ENCODE measurements around the gene MORF4L1. TPM values are rescaled to one million over a fixed set of nuclear protein-coding genes. Genes with fewer than 3 reads are reported as not detected.
"Not testable (repeated sequence)": the region's sequence is repeated elsewhere in the genome, so short reads cannot be mapped to it uniquely, and the experiment has no call there.

Gene MORF4L1
- total RNA-seq (2014; rRNA removed; shearing (Covaris generic); ENCODE audit: low replicate concordance): 448 and 463 TPM in 2 replicates

DNA sequence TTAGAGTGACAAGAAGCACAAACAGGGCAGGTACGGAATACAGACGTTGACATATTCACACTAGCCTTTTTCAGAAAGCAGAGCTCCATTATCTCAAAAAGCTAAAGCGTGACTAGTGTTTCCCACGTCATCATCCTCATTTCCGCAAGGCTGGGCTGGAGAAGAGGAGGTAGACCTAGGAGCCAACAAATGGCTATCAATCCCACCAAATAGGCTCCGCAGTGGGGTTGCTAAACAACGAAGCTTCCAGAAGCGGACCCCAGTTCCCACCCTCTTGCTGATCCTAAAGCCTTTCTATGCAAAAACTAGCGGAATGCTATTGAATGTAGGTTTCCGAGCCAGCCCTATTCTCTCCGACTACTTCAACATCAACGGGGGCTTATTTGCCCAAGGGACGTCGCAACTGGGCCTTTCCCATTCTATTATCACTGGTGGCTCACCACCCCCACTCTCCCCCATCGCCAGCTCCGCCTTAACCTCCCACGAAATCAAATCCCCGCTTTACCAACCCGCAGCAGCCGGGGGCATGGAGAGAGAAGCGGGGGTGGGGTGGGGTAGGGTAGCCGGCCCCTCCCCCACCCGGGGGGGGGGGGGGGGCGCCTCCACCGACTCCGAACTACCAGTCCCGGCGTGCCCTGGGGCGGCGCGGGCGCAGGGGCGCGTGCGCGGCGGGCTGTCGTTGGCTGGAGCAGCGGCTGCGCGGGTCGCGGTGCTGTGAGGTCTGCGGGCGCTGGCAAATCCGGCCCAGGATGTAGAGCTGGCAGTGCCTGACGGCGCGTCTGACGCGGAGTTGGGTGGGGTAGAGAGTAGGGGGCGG lies at the start of gene MORF4L1:
Gene MORF4L1, plus strand, starts transcription at position 736 of the 817 bp plus-strand sequence. CDS start 128 bp downstream, outside the sequence.
- H3K36me3 ChIP-seq: peaks cover 9% of the 10 kb centered on the region
- no peaks in the 10 kb centered on the region for H3K27me3 ChIP-seq
- peak; percentile 99 for DNase-seq
- no peaks in the 10 kb centered on the region for H3K9me3 ChIP-seq
- peak within 1 kb of the TSS; percentile 100 for H3K4me3 ChIP-seq

DNA sequence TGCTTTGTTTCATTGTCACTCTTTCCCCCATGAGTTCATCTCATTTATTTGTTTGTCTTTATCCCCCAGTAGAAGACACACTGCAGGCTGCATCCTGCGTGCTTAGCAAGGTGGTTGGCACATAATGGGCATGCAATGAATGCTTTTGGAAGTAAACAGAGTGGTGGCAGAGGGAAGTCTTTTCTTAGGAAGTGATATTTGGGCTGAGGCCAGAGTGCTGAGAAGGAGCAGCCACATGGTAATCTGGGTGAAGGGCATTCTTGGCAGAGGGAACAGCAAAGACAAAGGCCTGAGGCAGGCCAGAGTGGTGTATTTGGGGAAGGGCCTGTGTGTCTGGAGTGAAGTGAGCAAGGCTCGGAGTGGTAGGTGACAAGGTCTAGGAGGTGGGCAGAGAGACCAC lies 43.8 kb upstream of the MORF4L1 start:
- Histone ChIP-seq H3K27me3 (no peaks in the 10 kb centered on the region), H3K9me3 (no peaks in the 10 kb centered on the region), H3K4me3 (no peak overlapping the region), H3K36me3 (no peaks in the 10 kb centered on the region)
- DNase-seq: peak; percentile 16

DNA sequence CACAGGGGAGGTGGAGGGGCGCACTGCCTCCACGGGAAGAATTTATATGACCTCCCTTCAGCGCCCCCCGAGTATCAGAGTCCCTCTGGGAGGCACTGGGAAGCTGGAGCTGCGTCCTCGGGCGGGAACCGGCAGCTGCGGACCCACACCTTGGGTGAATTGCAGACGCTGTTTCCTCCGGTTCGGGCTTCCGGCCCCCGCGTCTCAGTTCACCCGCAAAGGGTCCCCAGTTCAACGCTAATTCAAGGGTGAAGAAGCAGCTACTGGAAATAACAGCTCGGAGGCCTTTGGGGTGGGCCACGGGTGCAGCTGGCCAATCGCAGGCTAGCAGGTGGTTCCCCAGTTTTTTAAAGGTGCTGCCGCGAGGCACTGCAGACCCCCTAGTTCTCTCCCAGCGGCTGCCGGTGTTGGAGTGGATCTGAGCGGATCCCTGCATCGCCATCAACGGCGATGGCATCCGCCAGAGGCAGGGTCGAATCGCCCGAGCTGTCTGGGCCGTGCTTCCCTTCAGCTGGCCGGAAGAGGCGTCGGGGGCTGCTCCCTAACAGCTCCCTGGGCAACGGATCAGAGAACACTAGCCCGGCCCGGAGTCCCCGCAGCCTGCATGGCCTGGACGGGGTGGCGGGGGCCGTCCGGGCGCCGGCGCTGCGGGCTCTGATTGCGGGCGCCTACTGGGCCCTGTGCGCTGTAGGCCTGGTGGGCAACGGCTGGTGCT lies 42.0 kb upstream of the MORF4L1 start:
- H3K36me3 ChIP-seq: no peaks in the 10 kb centered on the region
- no peaks in the 10 kb centered on the region for H3K27me3 ChIP-seq
- no peak for DNase-seq
- no peak overlapping the region for H3K4me3 ChIP-seq
- no peaks in the 10 kb centered on the region for H3K9me3 ChIP-seq

- Histone ChIP-seq H3K36me3 (no peaks in the 10 kb centered on the region), H3K9me3 (no peaks in the 10 kb centered on the region), H3K27me3 (no peaks in the 10 kb centered on the region), H3K4me3 (no peak overlapping the region)
- no peak for DNase-seq
These were observed 41.2 kb upstream of the MORF4L1 start for GRCh38 chr15:78831229-78832207.

DNA sequence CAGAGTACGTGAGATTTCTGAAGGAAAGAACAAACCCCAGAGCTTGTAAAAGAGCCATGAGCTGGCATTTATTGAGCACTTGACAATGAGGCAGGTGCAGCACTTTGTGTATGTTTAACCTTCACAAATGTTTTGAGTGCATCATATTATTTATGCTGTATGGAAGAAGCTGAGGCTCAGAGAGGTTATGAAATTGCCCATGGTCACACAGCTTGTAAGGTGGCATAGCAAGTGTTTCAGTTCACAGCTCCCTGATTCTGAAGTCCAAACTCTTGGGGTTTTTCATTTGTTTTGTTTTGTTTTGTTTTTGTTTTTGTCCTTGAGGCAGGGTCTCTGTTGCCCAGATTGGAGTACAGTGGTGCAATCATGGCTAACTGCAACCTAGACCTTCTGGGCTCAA lies 36.4 kb upstream of the MORF4L1 start:
- no peaks in the 10 kb centered on the region for H3K9me3 ChIP-seq
- no peaks in the 10 kb centered on the region for H3K27me3 ChIP-seq
- no peak for DNase-seq
- H3K36me3 ChIP-seq: no peaks in the 10 kb centered on the region
- H3K4me3 ChIP-seq: no peak overlapping the region

DNA sequence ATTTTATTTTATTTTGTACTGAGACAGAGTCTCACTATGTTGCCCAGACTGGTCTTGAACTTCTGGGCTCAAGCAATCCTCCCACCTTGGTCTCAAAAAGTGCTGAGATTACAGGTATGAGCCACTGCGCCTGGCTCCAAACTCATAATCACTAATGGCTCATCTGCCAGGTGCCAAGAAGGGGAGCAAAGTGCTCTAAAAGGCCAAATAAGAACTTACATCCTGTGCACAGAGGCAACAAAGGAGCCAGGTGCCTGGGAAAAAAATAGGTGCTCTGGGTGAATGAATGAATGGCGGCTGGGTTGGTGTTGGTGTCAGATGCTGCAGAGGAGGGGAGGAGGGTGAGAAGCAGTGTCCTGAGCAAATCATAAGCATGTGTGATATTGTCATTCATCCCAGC lies 35.6 kb upstream of the MORF4L1 start:
- no peak for DNase-seq
- no peaks in the 10 kb centered on the region for H3K36me3 ChIP-seq
- no peaks in the 10 kb centered on the region for H3K27me3 ChIP-seq
- no peak overlapping the region for H3K4me3 ChIP-seq
- no peaks in the 10 kb centered on the region for H3K9me3 ChIP-seq

DNA sequence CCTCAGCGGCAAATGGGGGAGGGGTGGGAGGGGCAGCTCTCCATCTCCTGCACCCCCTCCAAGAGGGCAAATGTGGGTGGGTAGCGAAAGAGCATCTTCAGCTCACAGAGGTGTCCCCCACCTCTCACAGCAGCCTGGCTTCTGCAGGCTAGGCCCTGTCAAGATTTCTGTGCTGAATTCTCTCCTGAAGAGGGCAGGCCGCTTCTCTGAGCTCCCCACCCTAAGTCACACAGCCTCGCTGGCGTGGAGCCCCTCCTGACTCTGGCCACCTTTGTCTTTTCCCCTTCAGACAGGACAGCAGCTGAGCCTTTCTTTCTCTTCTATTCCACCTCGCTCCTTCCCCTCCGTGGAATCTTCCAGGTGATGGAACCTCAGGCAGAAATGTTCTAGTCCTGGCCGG lies 35.1 kb upstream of the MORF4L1 start:
- no peak for DNase-seq
- no peak overlapping the region for H3K4me3 ChIP-seq
- no peaks in the 10 kb centered on the region for H3K27me3 ChIP-seq
- no peaks in the 10 kb centered on the region for H3K36me3 ChIP-seq
- no peaks in the 10 kb centered on the region for H3K9me3 ChIP-seq

GRCh38 chr15:78838489-78838888 lies 34.2 kb upstream of the MORF4L1 start:
- no peaks in the 10 kb centered on the region for H3K36me3 ChIP-seq
- no peak overlapping the region for H3K4me3 ChIP-seq
- DNase-seq: peak; percentile 58
- no peaks in the 10 kb centered on the region for H3K9me3 ChIP-seq
- H3K27me3 ChIP-seq: no peaks in the 10 kb centered on the region

DNA sequence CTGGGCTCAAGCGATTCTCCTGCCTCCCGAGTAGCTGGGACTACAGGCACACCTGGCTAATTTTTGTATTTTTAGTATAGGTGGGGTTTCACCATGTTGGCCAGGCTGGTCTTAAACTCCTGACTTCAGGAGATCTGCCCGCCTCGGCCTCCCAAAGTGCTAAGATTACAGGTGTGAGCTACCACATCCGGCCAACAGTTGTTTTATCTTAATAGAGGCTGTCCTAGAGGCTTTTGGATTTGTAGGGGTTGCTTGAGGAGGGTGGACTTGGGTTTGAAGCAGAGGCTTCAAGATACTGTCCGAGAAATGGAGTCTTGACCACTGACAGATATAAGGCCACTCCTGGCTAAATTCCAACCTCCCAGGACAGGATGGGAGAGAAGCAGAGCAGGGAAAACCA lies 33.5 kb upstream of the MORF4L1 start:
- H3K4me3 ChIP-seq: not testable (repeated sequence)

GRCh38 chr15:78840661-78841375 lies 31.9 kb upstream of the MORF4L1 start:
- H3K4me3 ChIP-seq: no peak overlapping the region
- no peaks in the 10 kb centered on the region for H3K36me3 ChIP-seq
- no peaks in the 10 kb centered on the region for H3K27me3 ChIP-seq
- DNase-seq: peak; percentile 75
- H3K9me3 ChIP-seq: no peaks in the 10 kb centered on the region

More for the DNA sequence above, 33.5 kb upstream of the MORF4L1 start:
- not testable (repeated sequence) for DNase-seq, H3K36me3 ChIP-seq, H3K27me3 ChIP-seq, H3K9me3 ChIP-seq

GRCh38 chr15:78841376-78841706 lies 31.3 kb upstream of the MORF4L1 start:
- no peaks in the 10 kb centered on the region for H3K27me3 ChIP-seq
- H3K4me3 ChIP-seq: no peak overlapping the region
- DNase-seq: no peak
- no peaks in the 10 kb centered on the region for H3K9me3 ChIP-seq
- no peaks in the 10 kb centered on the region for H3K36me3 ChIP-seq

- no peak for DNase-seq
- Histone ChIP-seq H3K9me3 (no peaks in the 10 kb centered on the region), H3K4me3 (no peak overlapping the region), H3K36me3 (no peaks in the 10 kb centered on the region), H3K27me3 (no peaks in the 10 kb centered on the region)
These were observed 30.8 kb upstream of the MORF4L1 start for GRCh38 chr15:78841891-78842290.

DNA sequence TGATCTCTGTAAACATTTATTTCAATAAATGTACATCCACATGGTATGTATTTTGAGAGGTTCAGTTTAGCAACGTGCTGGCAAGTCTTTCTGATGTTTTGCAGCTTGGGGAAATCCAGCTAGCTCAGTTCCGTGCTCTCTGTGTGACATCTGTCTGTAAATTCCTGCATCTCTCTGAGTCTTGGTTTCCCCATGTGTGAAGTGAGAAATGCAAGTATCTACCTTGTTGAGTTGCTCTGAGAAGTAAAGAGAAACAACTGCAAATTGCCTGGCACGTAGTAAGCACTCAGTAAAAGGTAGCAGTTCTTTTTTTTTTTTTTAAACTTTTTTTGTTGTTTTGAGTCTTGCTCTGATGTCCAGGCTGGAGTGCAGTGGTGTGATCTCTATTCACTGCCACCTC lies 30.2 kb upstream of the MORF4L1 start:
- no peak for DNase-seq
- Histone ChIP-seq H3K36me3 (no peaks in the 10 kb centered on the region), H3K9me3 (no peaks in the 10 kb centered on the region), H3K27me3 (no peaks in the 10 kb centered on the region), H3K4me3 (no peak overlapping the region)

GRCh38 chr15:78846906-78847305 lies 25.8 kb upstream of the MORF4L1 start:
- not testable (repeated sequence) for H3K4me3 ChIP-seq, H3K9me3 ChIP-seq, H3K27me3 ChIP-seq, DNase-seq, H3K36me3 ChIP-seq

GRCh38 chr15:78847387-78847906 lies 25.2 kb upstream of the MORF4L1 start:
- H3K4me3 ChIP-seq, H3K9me3 ChIP-seq, DNase-seq, H3K27me3 ChIP-seq, H3K36me3 ChIP-seq: not testable (repeated sequence)

DNA sequence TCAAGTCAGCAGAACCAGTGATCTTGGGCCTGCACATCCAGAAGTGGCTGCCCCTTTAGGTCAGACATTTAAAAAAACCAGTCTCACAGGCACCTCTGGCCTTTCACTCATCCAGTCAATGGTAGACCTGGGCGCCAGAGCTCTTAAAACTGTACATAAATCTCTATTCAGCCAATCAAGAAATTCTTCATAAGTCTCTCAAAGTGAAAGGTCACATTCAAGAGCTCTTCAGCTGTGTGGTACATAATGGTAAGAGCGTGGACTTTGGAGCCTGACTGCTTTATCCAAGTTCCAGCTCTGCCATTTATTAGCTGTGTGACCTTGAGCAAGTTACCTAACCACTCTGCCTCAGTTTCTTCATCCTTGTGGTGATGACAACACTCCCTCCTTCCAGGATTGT lies 22.3 kb upstream of the MORF4L1 start:
- H3K4me3 ChIP-seq: no peak overlapping the region
- H3K9me3 ChIP-seq: no peaks in the 10 kb centered on the region
- DNase-seq: no peak
- no peaks in the 10 kb centered on the region for H3K27me3 ChIP-seq
- no peaks in the 10 kb centered on the region for H3K36me3 ChIP-seq
